GM20000 (cell line): ENCODE measurements around the gene ADGRL3.
"Not testable (repeated sequence)": the region's sequence is repeated elsewhere in the genome, so short reads cannot be mapped to it uniquely, and the experiment has no call there.

Experiments
- DNase-seq: peaks from one replicate; pipeline ENCODE4 v3.0.0; 2012; ENCODE audit warnings: low spot score
- TF ChIP-seq, protein P1 (sequence below): IDR thresholded peaks from 2 replicates; pipeline ENCODE4 v1.5.1; 2012; ENCODE audit warnings: mild to moderate bottlenecking, control low read depth; ENCODE audit errors: extremely low read depth, missing control alignments

ADGRL3 gene

GRCh38 chr4:61851126-61851525, 651.0 kb downstream of the ADGRL3 start:
- TF ChIP-seq, protein P1, sequence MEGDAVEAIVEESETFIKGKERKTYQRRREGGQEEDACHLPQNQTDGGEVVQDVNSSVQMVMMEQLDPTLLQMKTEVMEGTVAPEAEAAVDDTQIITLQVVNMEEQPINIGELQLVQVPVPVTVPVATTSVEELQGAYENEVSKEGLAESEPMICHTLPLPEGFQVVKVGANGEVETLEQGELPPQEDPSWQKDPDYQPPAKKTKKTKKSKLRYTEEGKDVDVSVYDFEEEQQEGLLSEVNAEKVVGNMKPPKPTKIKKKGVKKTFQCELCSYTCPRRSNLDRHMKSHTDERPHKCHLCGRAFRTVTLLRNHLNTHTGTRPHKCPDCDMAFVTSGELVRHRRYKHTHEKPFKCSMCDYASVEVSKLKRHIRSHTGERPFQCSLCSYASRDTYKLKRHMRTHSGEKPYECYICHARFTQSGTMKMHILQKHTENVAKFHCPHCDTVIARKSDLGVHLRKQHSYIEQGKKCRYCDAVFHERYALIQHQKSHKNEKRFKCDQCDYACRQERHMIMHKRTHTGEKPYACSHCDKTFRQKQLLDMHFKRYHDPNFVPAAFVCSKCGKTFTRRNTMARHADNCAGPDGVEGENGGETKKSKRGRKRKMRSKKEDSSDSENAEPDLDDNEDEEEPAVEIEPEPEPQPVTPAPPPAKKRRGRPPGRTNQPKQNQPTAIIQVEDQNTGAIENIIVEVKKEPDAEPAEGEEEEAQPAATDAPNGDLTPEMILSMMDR = no peak
- no peak for DNase-seq

DNA sequence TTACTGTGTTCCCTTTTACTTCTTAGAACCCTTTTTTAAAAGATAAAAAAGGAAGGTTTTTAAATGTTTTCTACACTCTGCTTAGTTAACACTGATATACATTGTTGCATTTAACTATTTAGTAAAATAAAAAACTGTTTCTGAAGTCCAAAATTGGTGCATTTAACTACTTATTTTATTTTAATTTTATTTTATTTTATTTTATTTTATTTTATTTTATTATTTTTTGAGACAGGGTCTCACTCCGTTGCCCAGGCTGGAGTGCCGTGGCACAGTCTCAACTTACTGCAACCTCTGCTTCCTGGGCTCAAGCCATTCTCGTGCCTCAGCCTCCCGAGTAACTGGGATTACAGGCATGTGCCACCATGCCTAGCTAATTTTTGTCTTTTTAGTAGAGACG, 652.0 kb downstream of the ADGRL3 start:
- DNase-seq = not testable (repeated sequence)

- DNase-seq = no peak
- TF ChIP-seq, protein P1 = no peak
These were observed 652.9 kb downstream of the ADGRL3 start for GRCh38 chr4:61853041-61853440.

DNA sequence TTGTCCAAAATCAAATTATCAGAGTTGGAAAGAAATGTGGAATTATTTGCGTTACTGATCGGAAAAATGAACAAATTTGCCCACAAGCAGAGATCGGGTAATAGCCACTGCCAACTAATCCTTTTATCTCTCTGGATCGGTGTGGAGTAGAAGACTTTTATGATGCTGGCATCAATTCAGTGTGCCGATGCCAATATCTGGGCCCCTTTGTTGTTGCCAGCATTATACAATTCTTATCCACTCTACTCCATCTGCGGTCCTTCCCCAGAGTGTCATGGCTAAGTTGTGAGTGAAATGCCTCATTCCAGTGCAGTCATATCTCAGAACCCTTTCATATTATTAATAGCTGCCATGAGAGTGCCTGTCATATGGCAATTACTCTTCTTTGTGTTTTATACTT, 660.2 kb downstream of the ADGRL3 start:
- no peak for DNase-seq
- TF ChIP-seq, protein P1 = no peak

DNA sequence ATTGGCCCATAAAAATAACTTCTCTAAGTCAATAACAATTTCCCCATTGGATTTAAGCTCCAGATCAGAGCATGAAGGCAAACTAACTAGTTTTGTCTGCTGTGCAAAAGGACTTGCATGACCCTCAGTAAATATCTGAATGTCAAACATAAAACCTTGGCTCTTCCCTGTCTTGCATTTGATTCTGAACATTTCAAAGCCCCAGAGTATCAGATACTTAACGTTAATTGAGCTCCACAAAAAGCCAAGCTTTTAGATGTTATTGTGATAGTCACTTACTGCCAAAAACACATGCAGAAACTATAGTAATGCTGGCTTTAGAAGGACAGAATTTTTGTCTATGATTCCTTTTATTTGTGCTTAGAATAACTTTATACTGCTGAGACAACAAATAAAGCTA, 664.2 kb downstream of the ADGRL3 start:
- TF ChIP-seq, protein P1 = no peak
- no peak for DNase-seq

- TF ChIP-seq, protein P1 = no peak
- DNase-seq = no peak
These were observed 666.4 kb downstream of the ADGRL3 start for GRCh38 chr4:61866378-61867030.

GRCh38 chr4:61872983-61873382, 672.9 kb downstream of the ADGRL3 start:
- no peak for DNase-seq
- TF ChIP-seq, protein P1 = no peak

- TF ChIP-seq, protein P1 = no peak
- no peak for DNase-seq
These were observed 677.1 kb downstream of the ADGRL3 start for GRCh38 chr4:61877266-61877665.
